ENCODE data around the gene CISD2. TPM values are rescaled to one million over a fixed set of nuclear protein-coding genes. Genes with fewer than 3 reads are reported as not detected.

CISD2 gene
- total RNA-seq, 1 donor from 2014 or later, result 78.6 TPM

- Mint-ChIP-seq H3K4me1 (peaks cover 14% of the 10 kb centered on the region), H3K4me3 (no peak overlapping the region), H3K36me3 (peaks cover 9% of the 10 kb centered on the region), H3K9me3 (no peaks in the 10 kb centered on the region), H3K27me3 (ENCODE audit: insufficient read depth, low read depth) (peaks cover 3% of the 10 kb centered on the region), H3K27ac (no peak overlapping the region)
- TF ChIP-seq, protein P1, sequence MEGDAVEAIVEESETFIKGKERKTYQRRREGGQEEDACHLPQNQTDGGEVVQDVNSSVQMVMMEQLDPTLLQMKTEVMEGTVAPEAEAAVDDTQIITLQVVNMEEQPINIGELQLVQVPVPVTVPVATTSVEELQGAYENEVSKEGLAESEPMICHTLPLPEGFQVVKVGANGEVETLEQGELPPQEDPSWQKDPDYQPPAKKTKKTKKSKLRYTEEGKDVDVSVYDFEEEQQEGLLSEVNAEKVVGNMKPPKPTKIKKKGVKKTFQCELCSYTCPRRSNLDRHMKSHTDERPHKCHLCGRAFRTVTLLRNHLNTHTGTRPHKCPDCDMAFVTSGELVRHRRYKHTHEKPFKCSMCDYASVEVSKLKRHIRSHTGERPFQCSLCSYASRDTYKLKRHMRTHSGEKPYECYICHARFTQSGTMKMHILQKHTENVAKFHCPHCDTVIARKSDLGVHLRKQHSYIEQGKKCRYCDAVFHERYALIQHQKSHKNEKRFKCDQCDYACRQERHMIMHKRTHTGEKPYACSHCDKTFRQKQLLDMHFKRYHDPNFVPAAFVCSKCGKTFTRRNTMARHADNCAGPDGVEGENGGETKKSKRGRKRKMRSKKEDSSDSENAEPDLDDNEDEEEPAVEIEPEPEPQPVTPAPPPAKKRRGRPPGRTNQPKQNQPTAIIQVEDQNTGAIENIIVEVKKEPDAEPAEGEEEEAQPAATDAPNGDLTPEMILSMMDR (IDR thresholded peaks at IDR 0.05), result no peak
- TF ChIP-seq EZH2 (IDR thresholded peaks at IDR 0.05) (no peak), EZH2phosphoT487 (IDR thresholded peaks at IDR 0.05) (no peak)
- peak overlapping the region; percentile 29 for H3K9ac ChIP-seq
- H3K4me1 ChIP-seq, result peaks cover 20% of the 10 kb centered on the region
- H3K36me3 ChIP-seq, result no peaks in the 10 kb centered on the region
- peak overlapping the region; percentile 99 for H3K27ac ChIP-seq
- peak overlapping the region; percentile 34 for H2AFZ ChIP-seq (replicated peaks)
- H3K79me2 ChIP-seq (ENCODE audit: low read depth), result peaks cover 84% of the 10 kb centered on the region
- H4K20me1 ChIP-seq (ENCODE audit: low read depth), result peaks cover 34% of the 10 kb centered on the region
- peak overlapping the region; percentile 79 for H3K4me2 ChIP-seq
- no peak for DNase-seq (ENCODE audit: low spot score)
- no peaks in the 10 kb centered on the region for H3K27me3 ChIP-seq
- H3K4me3 ChIP-seq, result peak overlapping the region; percentile 93
- H3K9me3 ChIP-seq (ENCODE audit: low read depth), result no peaks in the 10 kb centered on the region
- H3F3A ChIP-seq (ENCODE audit: low read depth), result peaks cover 38% of the 10 kb centered on the region
Observed at GRCh38 chr4:102828497-102828808, 40.3 kb upstream of the CISD2 start.

DNA sequence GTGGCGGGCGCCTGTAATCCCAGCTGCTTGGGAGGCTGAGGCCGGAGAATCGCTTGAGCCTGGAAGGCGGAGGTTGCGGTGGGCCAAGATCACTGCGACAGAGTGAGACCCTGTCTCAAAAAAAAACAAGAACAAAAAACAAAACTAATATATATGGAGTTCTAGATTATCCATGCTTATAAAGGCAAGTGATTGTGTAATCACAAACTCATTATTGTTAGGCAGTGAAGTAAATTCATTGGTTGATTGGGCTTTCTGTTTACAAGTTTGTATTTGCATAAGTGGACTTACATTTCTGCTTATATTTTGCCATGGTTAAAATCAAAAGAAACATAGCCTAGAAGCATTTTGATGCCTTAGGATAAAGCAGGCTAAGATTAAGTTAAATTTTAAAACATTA, 39.0 kb upstream of the CISD2 start:
- Histone ChIP-seq H3K9ac (no peak overlapping the region), H3K36me3 (no peaks in the 10 kb centered on the region), H3F3A (ENCODE audit: low read depth) (peaks cover 38% of the 10 kb centered on the region), H3K4me1 (peaks cover 7% of the 10 kb centered on the region), H3K27ac (no peak overlapping the region), H3K4me2 (no peak overlapping the region), H2AFZ (replicated peaks) (no peak overlapping the region), H3K4me3 (no peak overlapping the region), H3K9me3 (ENCODE audit: low read depth) (no peaks in the 10 kb centered on the region), H4K20me1 (ENCODE audit: low read depth) (peaks cover 24% of the 10 kb centered on the region), H3K27me3 (no peaks in the 10 kb centered on the region), H3K79me2 (ENCODE audit: low read depth) (peaks cover 71% of the 10 kb centered on the region)
- TF ChIP-seq EZH2phosphoT487 (IDR thresholded peaks at IDR 0.05) (no peak), EZH2 (IDR thresholded peaks at IDR 0.05) (no peak)
- TF ChIP-seq, protein P1 (IDR thresholded peaks at IDR 0.05), result no peak
- H3K36me3 Mint-ChIP-seq, result no peaks in the 10 kb centered on the region
- no peak overlapping the region for H3K27ac Mint-ChIP-seq
- peaks cover 3% of the 10 kb centered on the region for H3K27me3 Mint-ChIP-seq (ENCODE audit: insufficient read depth, low read depth)
- peaks cover 10% of the 10 kb centered on the region for H3K4me1 Mint-ChIP-seq
- H3K9me3 Mint-ChIP-seq, result no peaks in the 10 kb centered on the region
- no peak overlapping the region for H3K4me3 Mint-ChIP-seq
- DNase-seq (ENCODE audit: low spot score), result no peak

DNA sequence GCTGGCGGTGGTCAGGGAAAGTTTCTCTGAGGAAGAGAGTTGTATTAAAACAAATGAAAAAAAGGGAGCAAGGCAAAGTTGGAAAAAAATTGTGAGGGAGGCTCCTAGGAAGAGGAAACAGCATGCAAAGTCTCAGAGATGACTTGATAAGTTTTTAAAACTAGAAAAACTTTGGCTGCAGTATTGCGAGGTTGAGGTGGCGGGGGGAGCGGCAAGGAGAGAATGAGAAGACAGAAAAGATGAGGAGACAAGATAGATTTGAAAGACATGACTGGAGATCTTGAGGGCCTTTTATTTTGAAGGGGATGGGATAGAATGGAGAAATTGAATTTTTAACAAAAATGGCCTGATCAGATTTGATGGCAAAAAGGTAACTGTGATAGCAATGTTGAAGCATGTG, 36.7 kb upstream of the CISD2 start:
- TF ChIP-seq EZH2phosphoT487 (IDR thresholded peaks at IDR 0.05), result no peak
- TF ChIP-seq, protein P1 (IDR thresholded peaks at IDR 0.05), result no peak
- no peak for TF ChIP-seq EZH2 (IDR thresholded peaks at IDR 0.05)
- Mint-ChIP-seq H3K4me3 (no peak overlapping the region), H3K9me3 (no peaks in the 10 kb centered on the region), H3K4me1 (peaks cover 10% of the 10 kb centered on the region), H3K36me3 (peaks cover 3% of the 10 kb centered on the region), H3K27me3 (ENCODE audit: insufficient read depth, low read depth) (peaks cover 3% of the 10 kb centered on the region), H3K27ac (no peak overlapping the region)
- H3F3A ChIP-seq (ENCODE audit: low read depth), result peaks cover 21% of the 10 kb centered on the region
- no peak overlapping the region for H3K9ac ChIP-seq
- DNase-seq (ENCODE audit: low spot score), result no peak
- peaks cover 7% of the 10 kb centered on the region for H4K20me1 ChIP-seq (ENCODE audit: low read depth)
- H3K4me1 ChIP-seq, result peaks cover 7% of the 10 kb centered on the region
- H3K27me3 ChIP-seq, result no peaks in the 10 kb centered on the region
- no peaks in the 10 kb centered on the region for H3K9me3 ChIP-seq (ENCODE audit: low read depth)
- H3K4me3 ChIP-seq, result no peak overlapping the region
- peaks cover 48% of the 10 kb centered on the region for H3K79me2 ChIP-seq (ENCODE audit: low read depth)
- H3K27ac ChIP-seq, result no peak overlapping the region
- H2AFZ ChIP-seq (replicated peaks), result no peak overlapping the region
- no peaks in the 10 kb centered on the region for H3K36me3 ChIP-seq
- no peak overlapping the region for H3K4me2 ChIP-seq

Data from neural progenitor cell (in vitro differentiated cells).